Measurements from ENCODE around the gene PGAP2.

Gene PGAP2

GRCh38 chr11:3830730-3831129 is 22.4 kb downstream of the PGAP2 start:
- no peak overlapping the region for H3K9ac ChIP-seq (ENCODE audit: low read length)
- no peak overlapping the region for H3K4me3 ChIP-seq (ENCODE audit: low read length)
- peaks cover 64% of the 10 kb centered on the region for H3K79me2 ChIP-seq (ENCODE audit: low read length)
- no peak for DNase-seq
- no peak overlapping the region for H3K4me2 ChIP-seq (ENCODE audit: low read depth, low read length)
- no peaks in the 10 kb centered on the region for H3K9me2 ChIP-seq (replicated peaks; ENCODE audit: insufficient read depth, low read length)
- no peak overlapping the region for H2AFZ ChIP-seq (ENCODE audit: low read length)
- H3F3A ChIP-seq (ENCODE audit: insufficient read depth, low read length): no peaks in the 10 kb centered on the region
- H3K4me1 ChIP-seq (ENCODE audit: low read length): no peaks in the 10 kb centered on the region
- TF ChIP-seq, protein P1, sequence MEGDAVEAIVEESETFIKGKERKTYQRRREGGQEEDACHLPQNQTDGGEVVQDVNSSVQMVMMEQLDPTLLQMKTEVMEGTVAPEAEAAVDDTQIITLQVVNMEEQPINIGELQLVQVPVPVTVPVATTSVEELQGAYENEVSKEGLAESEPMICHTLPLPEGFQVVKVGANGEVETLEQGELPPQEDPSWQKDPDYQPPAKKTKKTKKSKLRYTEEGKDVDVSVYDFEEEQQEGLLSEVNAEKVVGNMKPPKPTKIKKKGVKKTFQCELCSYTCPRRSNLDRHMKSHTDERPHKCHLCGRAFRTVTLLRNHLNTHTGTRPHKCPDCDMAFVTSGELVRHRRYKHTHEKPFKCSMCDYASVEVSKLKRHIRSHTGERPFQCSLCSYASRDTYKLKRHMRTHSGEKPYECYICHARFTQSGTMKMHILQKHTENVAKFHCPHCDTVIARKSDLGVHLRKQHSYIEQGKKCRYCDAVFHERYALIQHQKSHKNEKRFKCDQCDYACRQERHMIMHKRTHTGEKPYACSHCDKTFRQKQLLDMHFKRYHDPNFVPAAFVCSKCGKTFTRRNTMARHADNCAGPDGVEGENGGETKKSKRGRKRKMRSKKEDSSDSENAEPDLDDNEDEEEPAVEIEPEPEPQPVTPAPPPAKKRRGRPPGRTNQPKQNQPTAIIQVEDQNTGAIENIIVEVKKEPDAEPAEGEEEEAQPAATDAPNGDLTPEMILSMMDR (IDR thresholded peaks at IDR 0.05; ENCODE audit: low read length): no peak
- TF ChIP-seq EZH2phosphoT487 (IDR thresholded peaks at IDR 0.05; ENCODE audit: low read length): no peak
- no peak for TF ChIP-seq EZH2 (optimal IDR thresholded peaks at IDR 0.05; ENCODE audit: low read depth, low read length)
- H3K27ac ChIP-seq (ENCODE audit: low read length): no peak overlapping the region
- H4K20me1 ChIP-seq (ENCODE audit: insufficient read depth, low read length): 0 out of 2 replicates have a peak, but pooled peaks cover 6% of the 10 kb centered on the region
- H3K27me3 ChIP-seq (replicated peaks; ENCODE audit: insufficient read depth, low read length): no peaks in the 10 kb centered on the region
- no peaks in the 10 kb centered on the region for H3K9me3 ChIP-seq (replicated peaks; ENCODE audit: insufficient read depth, low read length)
- H3K36me3 ChIP-seq (replicated peaks; ENCODE audit: insufficient read depth, low read length): 0 out of 2 replicates have a peak, but pooled peaks cover 4% of the 10 kb centered on the region

- no peak overlapping the region for H3K9ac ChIP-seq (ENCODE audit: low read length)
- DNase-seq: no peak
- H3K4me1 ChIP-seq (ENCODE audit: low read length): no peaks in the 10 kb centered on the region
- peaks cover 72% of the 10 kb centered on the region for H3K79me2 ChIP-seq (ENCODE audit: low read length)
- no peaks in the 10 kb centered on the region for H3K27me3 ChIP-seq (replicated peaks; ENCODE audit: insufficient read depth, low read length)
- H3K4me2 ChIP-seq (ENCODE audit: low read depth, low read length): no peak overlapping the region
- H3K9me3 ChIP-seq (replicated peaks; ENCODE audit: insufficient read depth, low read length): no peaks in the 10 kb centered on the region
- no peak overlapping the region for H3K4me3 ChIP-seq (ENCODE audit: low read length)
- H3K9me2 ChIP-seq (replicated peaks; ENCODE audit: insufficient read depth, low read length): no peaks in the 10 kb centered on the region
- no peak overlapping the region for H2AFZ ChIP-seq (ENCODE audit: low read length)
- H4K20me1 ChIP-seq (ENCODE audit: insufficient read depth, low read length): 0 out of 2 replicates have a peak, but pooled peaks cover 6% of the 10 kb centered on the region
- H3K27ac ChIP-seq (ENCODE audit: low read length): no peak overlapping the region
- no peak for TF ChIP-seq EZH2 (optimal IDR thresholded peaks at IDR 0.05; ENCODE audit: low read depth, low read length)
- TF ChIP-seq, protein P1 (IDR thresholded peaks at IDR 0.05; ENCODE audit: low read length): no peak
- TF ChIP-seq EZH2phosphoT487 (IDR thresholded peaks at IDR 0.05; ENCODE audit: low read length): no peak
- H3K36me3 ChIP-seq (replicated peaks; ENCODE audit: insufficient read depth, low read length): 0 out of 2 replicates have a peak, but pooled peaks cover 4% of the 10 kb centered on the region
- H3F3A ChIP-seq (ENCODE audit: insufficient read depth, low read length): no peaks in the 10 kb centered on the region
Observed at GRCh38 chr11:3831378-3832239, 23.2 kb downstream of the PGAP2 start.

GRCh38 chr11:3832816-3833215 is 24.5 kb downstream of the PGAP2 start:
- TF ChIP-seq EZH2phosphoT487 (IDR thresholded peaks at IDR 0.05; ENCODE audit: low read length) (no peak), EZH2 (optimal IDR thresholded peaks at IDR 0.05; ENCODE audit: low read depth, low read length) (no peak)
- TF ChIP-seq, protein P1 (IDR thresholded peaks at IDR 0.05; ENCODE audit: low read length): no peak
- 0 out of 2 replicates have a peak, but pooled peaks cover 4% of the 10 kb centered on the region for H3K36me3 ChIP-seq (replicated peaks; ENCODE audit: insufficient read depth, low read length)
- H3K27ac ChIP-seq (ENCODE audit: low read length): no peak overlapping the region
- peaks cover 81% of the 10 kb centered on the region for H3K79me2 ChIP-seq (ENCODE audit: low read length)
- no peaks in the 10 kb centered on the region for H3K9me2 ChIP-seq (replicated peaks; ENCODE audit: insufficient read depth, low read length)
- no peak overlapping the region for H2AFZ ChIP-seq (ENCODE audit: low read length)
- no peak overlapping the region for H3K4me2 ChIP-seq (ENCODE audit: low read depth, low read length)
- no peaks in the 10 kb centered on the region for H3K9me3 ChIP-seq (replicated peaks; ENCODE audit: insufficient read depth, low read length)
- no peak for DNase-seq
- no peak overlapping the region for H3K4me3 ChIP-seq (ENCODE audit: low read length)
- H3K9ac ChIP-seq (ENCODE audit: low read length): no peak overlapping the region
- no peaks in the 10 kb centered on the region for H3F3A ChIP-seq (ENCODE audit: insufficient read depth, low read length)
- H3K4me1 ChIP-seq (ENCODE audit: low read length): peaks cover 9% of the 10 kb centered on the region; the same call in 1 of the 2 replicates
- H3K27me3 ChIP-seq (replicated peaks; ENCODE audit: insufficient read depth, low read length): no peaks in the 10 kb centered on the region
- H4K20me1 ChIP-seq (ENCODE audit: insufficient read depth, low read length): 0 out of 2 replicates have a peak, but pooled peaks cover 10% of the 10 kb centered on the region

All from MM.1S (cell line).